ENCODE data around the gene ALS2. TPM values are rescaled to one million over a fixed set of nuclear protein-coding genes. Genes with fewer than 3 reads are reported as not detected.
"Not testable (repeated sequence)": the region's sequence is repeated elsewhere in the genome, so short reads cannot be mapped to it uniquely, and the experiment has no call there.

Gene ALS2
- total RNA-seq, 1 experiment from 2014 or later: 56.1 TPM

- CTCF ChIA-PET: no interaction called here
- H3K4me3 ChIP-seq (ENCODE audit: low read depth, low read length, poor library complexity, severe bottlenecking): no peak overlapping the region
- no peaks in the 10 kb centered on the region for H3K27me3 ChIP-seq (replicated peaks; ENCODE audit: insufficient read depth, low read depth, low read length, poor library complexity)
- intact Hi-C loops (cut with micrococcal nuclease; ENCODE audit: unreplicated experiment): no loop called here
- POLR2A ChIA-PET (ENCODE audit: low non-redundant PET): no interaction called here
- H3K4me1 ChIP-seq (ENCODE audit: insufficient read depth, low read length, poor library complexity, severe bottlenecking): no peaks in the 10 kb centered on the region
- no peaks in the 10 kb centered on the region for H3K36me3 ChIP-seq (ENCODE audit: insufficient read depth, low read length, poor library complexity, severe bottlenecking)
- no peak overlapping the region for H3K27ac ChIP-seq (ENCODE audit: low read depth, low read length, poor library complexity, severe bottlenecking)
- DNase-seq (ENCODE audit: low spot score): no peak
- no TSS peak for BruUV-seq (replicated peaks)
- H3K9me3 ChIP-seq (ENCODE audit: low read depth, low read length, poor library complexity, severe bottlenecking): no peaks in the 10 kb centered on the region
- no peak for TF ChIP-seq CTCF (conservative IDR thresholded peaks at IDR 0.05; ENCODE audit: low read depth, low read length)
- TF ChIP-seq EZH2 (IDR thresholded peaks at IDR 0.05; ENCODE audit: borderline replicate concordance, low read depth, low read length, poor library complexity, severe bottlenecking): no peak
Observed at GRCh38 chr2:201673546-201673945, 107.2 kb downstream of the ALS2 start.

- H3K27ac ChIP-seq (ENCODE audit: low read depth, low read length, poor library complexity, severe bottlenecking); intact Hi-C loops (cut with micrococcal nuclease; ENCODE audit: unreplicated experiment); CTCF ChIA-PET; H3K27me3 ChIP-seq (replicated peaks; ENCODE audit: insufficient read depth, low read depth, low read length, poor library complexity); H3K36me3 ChIP-seq (ENCODE audit: insufficient read depth, low read length, poor library complexity, severe bottlenecking); H3K4me3 ChIP-seq (ENCODE audit: low read depth, low read length, poor library complexity, severe bottlenecking); BruUV-seq (replicated peaks); H3K9me3 ChIP-seq (ENCODE audit: low read depth, low read length, poor library complexity, severe bottlenecking); POLR2A ChIA-PET (ENCODE audit: low non-redundant PET); H3K4me1 ChIP-seq (ENCODE audit: insufficient read depth, low read length, poor library complexity, severe bottlenecking); DNase-seq (ENCODE audit: low spot score): not testable (repeated sequence)
Observed at GRCh38 chr2:201671205-201671604, 109.5 kb downstream of the ALS2 start.

- H3K27me3 ChIP-seq (replicated peaks; ENCODE audit: insufficient read depth, low read depth, low read length, poor library complexity): no peaks in the 10 kb centered on the region
- H3K4me1 ChIP-seq (ENCODE audit: insufficient read depth, low read length, poor library complexity, severe bottlenecking): no peaks in the 10 kb centered on the region
- DNase-seq (ENCODE audit: low spot score): no peak
- H3K27ac ChIP-seq (ENCODE audit: low read depth, low read length, poor library complexity, severe bottlenecking): no peak overlapping the region
- H3K9me3 ChIP-seq (ENCODE audit: low read depth, low read length, poor library complexity, severe bottlenecking): no peaks in the 10 kb centered on the region
- CTCF ChIA-PET: no interaction called here
- POLR2A ChIA-PET (ENCODE audit: low non-redundant PET): no interaction called here
- no peak for TF ChIP-seq CTCF (conservative IDR thresholded peaks at IDR 0.05; ENCODE audit: low read depth, low read length)
- H3K4me3 ChIP-seq (ENCODE audit: low read depth, low read length, poor library complexity, severe bottlenecking): no peak overlapping the region
- no peaks in the 10 kb centered on the region for H3K36me3 ChIP-seq (ENCODE audit: insufficient read depth, low read length, poor library complexity, severe bottlenecking)
- intact Hi-C loops (cut with micrococcal nuclease; ENCODE audit: unreplicated experiment): loop anchor here (5.0 kb wide), 1 partner anchor 507 kb away; no protein-coding TSS in a partner anchor
- no TSS peak for BruUV-seq (replicated peaks)
Observed at GRCh38 chr2:201669865-201670264, 110.9 kb downstream of the ALS2 start.

- no TSS peak for BruUV-seq (replicated peaks)
- ChIA-PET POLR2A (ENCODE audit: low non-redundant PET) (no interaction called here), CTCF (no interaction called here)
Observed at GRCh38 chr2:201668402-201668910, 112.3 kb downstream of the ALS2 start.

More at GRCh38 chr2:201668402-201668910, 112.3 kb downstream of the ALS2 start:
- no peak for TF ChIP-seq EZH2 (IDR thresholded peaks at IDR 0.05; ENCODE audit: borderline replicate concordance, low read depth, low read length, poor library complexity, severe bottlenecking)
- TF ChIP-seq CTCF (conservative IDR thresholded peaks at IDR 0.05; ENCODE audit: low read depth, low read length): no peak
- no peak for DNase-seq (ENCODE audit: low spot score)
- Histone ChIP-seq H3K27me3 (replicated peaks; ENCODE audit: insufficient read depth, low read depth, low read length, poor library complexity) (no peaks in the 10 kb centered on the region), H3K4me3 (ENCODE audit: low read depth, low read length, poor library complexity, severe bottlenecking) (no peak overlapping the region), H3K27ac (ENCODE audit: low read depth, low read length, poor library complexity, severe bottlenecking) (no peak overlapping the region), H3K9me3 (ENCODE audit: low read depth, low read length, poor library complexity, severe bottlenecking) (no peaks in the 10 kb centered on the region), H3K36me3 (ENCODE audit: insufficient read depth, low read length, poor library complexity, severe bottlenecking) (no peaks in the 10 kb centered on the region), H3K4me1 (ENCODE audit: insufficient read depth, low read length, poor library complexity, severe bottlenecking) (no peaks in the 10 kb centered on the region)
- intact Hi-C loops (cut with micrococcal nuclease; ENCODE audit: unreplicated experiment): loop anchor here (5.0 kb wide), 1 partner anchor 509 kb away; no protein-coding TSS in a partner anchor

Measured in A673 (cell line).